Fibroblast of skin of left biceps (primary cell): Measurements from ENCODE around the gene NEGR1.

Experiments
- DNase-seq, 2 experiments: peaks; one replicate each; pipeline ENCODE4 v3.0.0-alpha.2; 2013; ENCODE audit warnings: low read depth in 2 of 2

The NEGR1 gene

DNA sequence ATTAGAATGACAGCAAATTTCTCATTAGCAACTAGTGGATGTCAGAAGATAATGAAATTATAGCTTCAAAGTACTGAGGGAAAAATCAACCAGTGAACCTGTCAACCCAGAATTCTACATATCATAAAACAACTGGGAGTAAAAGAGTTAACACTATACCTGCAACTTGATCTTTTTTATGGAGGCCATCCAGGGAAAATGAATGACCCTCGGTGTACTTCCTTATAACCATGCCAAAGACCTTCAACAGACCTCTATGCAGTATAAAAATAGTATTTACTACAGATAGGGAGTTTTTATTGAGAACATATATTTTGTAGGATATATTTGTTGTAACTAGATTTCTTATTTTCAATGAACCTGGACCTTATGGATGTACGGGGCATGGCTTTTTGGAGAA is 809.0 kb downstream of the NEGR1 start:
- no peak for DNase-seq

DNA sequence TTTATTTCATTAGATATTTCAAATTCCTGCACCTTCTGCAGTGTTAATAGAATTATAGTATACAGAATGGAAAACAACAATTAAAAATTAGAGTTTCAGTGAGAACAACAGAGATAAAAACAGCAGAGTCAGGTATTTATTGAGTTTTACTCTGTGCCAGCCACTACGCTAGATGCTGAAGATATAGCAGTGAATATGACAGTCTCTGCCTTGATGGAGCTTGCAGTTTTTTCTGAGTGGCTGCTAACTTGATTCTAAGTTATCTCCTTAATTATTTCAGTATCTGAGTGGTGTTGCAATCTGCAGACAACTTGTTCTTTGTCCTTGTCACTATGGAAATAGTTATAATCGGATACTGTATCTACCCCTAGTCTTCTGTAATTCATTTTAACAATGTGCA is 817.2 kb downstream of the NEGR1 start:
- no peak for DNase-seq

GRCh38 chr1:71464016-71464415 is 818.3 kb downstream of the NEGR1 start:
- no peak for DNase-seq

GRCh38 chr1:71463144-71463543 is 819.2 kb downstream of the NEGR1 start:
- DNase-seq = no peak

DNA sequence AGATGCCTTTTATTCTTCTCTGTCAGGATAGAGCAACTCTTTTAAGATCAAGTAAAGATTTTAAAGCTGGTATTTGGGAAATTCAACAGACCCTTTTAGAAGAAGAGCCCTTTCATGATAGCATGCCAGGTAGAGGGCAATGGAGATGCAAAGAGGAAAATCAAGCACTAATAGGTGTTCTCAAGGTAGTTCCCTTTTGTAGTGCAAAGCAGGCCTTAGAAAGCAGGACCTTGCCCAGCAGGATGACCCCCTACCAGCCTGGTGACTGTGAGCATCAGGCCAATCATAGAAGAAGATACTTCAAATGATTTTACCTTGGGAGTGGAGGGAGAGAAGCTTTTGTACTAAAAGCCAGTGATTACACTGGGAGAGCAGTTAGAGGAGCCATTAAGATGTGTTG is 820.1 kb downstream of the NEGR1 start:
- DNase-seq = no peak

- no peak for DNase-seq
Observed at GRCh38 chr1:71461416-71461815, 820.9 kb downstream of the NEGR1 start.

GRCh38 chr1:71448444-71448843 is 833.9 kb downstream of the NEGR1 start:
- no peak for DNase-seq

GRCh38 chr1:71438626-71439025 is 843.7 kb downstream of the NEGR1 start:
- no peak for DNase-seq

DNA sequence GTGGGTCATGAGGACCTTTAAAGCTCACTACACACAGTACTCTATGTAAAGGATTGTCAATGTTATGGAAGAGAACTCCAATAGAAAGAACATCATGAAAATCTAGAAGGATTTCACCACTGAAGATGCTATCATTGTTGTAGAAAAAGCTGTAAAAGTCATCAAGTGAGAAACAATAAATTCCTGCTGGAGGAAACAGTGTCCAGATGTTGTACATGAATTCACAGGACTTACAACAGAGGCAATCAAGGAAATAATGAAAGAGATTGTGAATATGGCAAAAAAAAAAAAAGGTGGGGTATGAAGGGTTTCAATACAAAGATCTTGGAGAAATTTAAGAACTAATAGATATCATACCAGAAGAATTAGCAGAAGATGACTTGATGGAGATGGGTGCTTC is 846.4 kb downstream of the NEGR1 start:
- no peak for DNase-seq

DNA sequence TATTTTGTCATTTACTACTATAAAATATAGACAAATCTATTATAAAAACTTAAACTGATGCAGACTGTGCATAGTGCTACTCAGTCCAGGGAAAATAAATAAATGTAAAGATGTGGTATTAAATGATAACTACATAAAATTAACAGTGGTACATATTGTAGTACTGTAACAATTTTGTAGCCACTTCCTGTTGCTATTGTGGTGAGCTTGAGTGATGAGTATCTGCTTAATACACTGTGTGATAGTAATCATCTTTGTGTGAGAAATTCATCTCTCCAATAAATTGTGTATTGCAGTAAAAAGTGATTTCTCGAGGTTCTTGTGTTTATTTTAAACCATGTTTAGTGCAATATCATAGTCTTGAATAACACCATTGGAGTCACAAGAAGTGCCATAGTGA is 848.1 kb downstream of the NEGR1 start:
- DNase-seq = no peak

- DNase-seq = no peak
Observed at GRCh38 chr1:71428029-71428428, 854.3 kb downstream of the NEGR1 start.

DNA sequence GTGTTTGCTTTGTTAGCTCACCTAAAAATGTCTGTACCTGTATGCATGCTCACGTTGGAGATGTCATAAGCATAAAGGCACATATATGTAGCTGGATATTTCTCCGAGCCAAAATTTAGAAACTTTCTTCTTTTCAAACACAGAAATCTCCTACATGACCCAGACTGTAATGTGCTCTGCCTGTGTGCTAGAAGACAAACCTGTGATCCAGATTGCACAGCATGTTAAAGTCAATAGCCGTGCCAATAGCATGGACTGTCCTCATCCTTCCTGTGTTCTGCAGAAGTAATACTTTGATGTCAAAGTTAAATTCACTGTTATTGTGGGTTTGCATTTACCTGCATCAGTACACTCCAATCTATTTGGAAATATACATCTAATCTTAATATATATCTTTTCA is 855.3 kb downstream of the NEGR1 start:
- no peak for DNase-seq

GRCh38 chr1:71424536-71424935 is 857.8 kb downstream of the NEGR1 start:
- no peak for DNase-seq

DNA sequence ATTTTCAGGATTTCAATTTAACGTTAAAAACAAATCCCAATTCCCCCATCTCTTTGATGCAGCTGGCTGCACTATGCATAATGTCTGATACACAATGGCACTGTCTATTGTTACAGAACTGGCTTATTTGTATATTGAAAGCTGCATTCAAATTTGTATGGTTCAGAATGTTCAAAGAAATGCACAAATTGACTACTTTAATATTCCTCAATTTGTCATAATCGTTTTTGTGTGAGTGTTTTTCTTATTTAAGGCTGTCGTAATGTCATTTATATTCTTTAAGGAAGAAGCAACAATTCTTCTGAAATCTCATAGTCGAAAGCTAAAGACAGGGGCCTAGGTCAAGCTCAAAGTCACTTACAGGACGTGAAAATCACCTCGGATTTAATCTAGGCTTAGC is 860.1 kb downstream of the NEGR1 start:
- DNase-seq = no peak

DNA sequence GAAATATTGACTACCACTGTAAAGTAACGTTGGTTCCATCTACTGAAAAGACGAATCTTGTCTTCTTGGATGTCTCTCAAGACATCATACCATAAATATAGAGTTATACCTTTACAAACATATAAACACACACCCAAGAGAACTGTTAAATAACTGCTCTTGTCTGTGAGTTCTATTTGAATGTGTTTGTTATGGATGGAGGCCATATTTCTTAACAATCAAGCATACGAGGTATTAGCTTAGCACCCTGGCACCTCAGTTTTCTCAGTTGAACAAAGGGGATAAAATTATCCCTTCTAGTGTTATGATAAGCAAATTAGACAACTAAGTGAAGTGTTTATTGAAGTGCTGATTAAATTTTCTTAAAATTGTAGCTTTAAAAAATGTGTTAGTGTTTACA is 864.9 kb downstream of the NEGR1 start:
- DNase-seq = no peak

GRCh38 chr1:71414179-71414578 is 868.2 kb downstream of the NEGR1 start:
- DNase-seq = peak in 1 of 2 experiments; percentile 2

DNA sequence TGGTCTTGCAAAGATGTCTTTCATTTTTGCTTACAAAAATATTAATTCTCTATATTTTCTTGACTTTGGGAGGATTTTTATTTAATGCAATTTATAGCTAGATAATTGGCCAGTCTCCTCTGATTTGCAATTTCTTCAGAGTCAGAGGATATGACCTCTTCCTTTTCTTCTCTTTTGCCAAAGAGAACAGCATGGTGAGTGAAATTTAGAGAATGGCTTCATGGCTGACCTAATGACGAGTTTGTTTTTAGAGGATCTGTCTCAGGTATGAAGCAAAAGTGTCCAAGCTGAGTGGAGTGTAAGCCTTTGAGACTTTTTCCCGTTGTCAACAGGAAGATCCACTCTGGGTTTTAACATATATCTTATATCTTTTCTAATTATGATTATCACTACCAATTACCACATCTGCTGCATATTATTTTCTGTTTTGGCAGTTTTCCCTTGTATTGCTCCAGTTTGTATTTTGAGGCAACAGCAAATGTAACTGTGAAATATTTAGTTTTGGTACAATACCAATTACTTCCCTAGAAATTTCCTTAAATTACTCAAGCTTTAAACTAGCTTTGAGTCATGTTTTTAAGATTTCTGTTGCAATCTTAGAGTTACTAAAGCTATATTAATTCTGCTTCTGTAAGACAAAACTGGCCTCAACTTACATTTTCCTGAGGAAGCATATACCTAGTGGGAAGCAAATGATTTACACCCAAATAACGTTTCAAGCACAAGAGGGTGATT is 868.7 kb downstream of the NEGR1 start:
- DNase-seq = peak; percentile 15

- DNase-seq = no peak
Observed at GRCh38 chr1:71400050-71400449, 882.3 kb downstream of the NEGR1 start.

- DNase-seq = no peak
Observed at GRCh38 chr1:71399594-71399993, 882.7 kb downstream of the NEGR1 start.

DNA sequence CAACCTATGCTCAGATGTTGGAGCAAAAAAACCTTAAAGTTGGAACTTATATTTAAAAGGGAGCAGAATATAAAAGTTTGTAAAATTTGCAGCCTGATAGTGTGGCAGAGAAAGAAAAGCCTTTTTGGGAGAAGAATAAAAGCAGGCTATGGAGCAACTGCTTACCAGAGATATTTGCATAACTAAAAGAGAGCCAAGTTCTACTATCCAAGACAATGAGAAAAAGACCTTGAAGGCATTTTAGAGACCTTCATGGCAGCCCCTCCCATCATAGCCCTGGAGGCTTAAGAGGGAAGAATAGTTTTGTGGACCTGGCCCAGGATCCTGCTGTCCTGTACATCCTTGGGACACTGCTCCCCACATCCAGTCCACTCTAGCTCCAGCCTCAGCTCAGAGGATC is 889.0 kb downstream of the NEGR1 start:
- DNase-seq = no peak

DNA sequence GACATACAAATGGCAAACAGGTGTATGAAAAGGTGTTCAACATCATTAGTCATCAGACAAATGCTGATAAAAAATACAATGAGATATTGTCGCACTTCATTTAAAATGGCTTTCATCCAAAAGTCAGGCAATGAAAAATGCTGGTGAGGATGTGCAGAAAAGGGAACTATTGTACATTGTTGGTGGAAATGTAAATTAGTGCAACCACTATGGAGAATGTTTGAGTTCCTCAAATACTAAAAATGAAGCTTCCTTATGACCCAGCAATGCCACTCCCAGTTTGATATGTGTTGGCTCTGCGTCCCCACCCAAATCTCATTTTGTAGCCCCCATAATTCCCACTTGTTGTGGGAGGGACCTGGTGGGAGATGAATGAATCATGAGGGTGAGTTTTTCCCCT is 891.8 kb downstream of the NEGR1 start:
- DNase-seq = no peak

- no peak for DNase-seq
Observed at GRCh38 chr1:71377886-71378285, 904.5 kb downstream of the NEGR1 start.

- no peak for DNase-seq
Observed at GRCh38 chr1:71372496-71372895, 909.8 kb downstream of the NEGR1 start.

DNA sequence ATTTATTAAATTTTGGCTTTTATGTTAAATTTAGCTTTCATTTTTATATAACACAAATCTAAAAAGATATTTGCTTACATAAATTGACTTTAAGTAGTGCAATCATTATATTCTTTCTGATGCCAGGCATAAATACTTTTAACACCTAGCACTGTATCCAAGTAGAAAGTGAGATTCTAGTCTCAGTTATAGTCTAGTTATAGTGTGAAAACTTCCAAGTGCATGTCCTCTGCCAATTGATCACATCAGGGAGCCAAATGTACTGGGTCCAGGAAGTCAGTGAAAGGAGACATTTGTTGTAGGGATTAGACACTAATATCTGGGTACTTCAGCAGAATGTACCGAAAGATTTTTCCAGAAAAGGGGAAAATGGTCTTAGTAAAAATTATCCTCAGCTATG is 910.8 kb downstream of the NEGR1 start:
- DNase-seq = no peak
